ENCODE measurements around the gene BRAT1.

GRCh38 chr7:2551418-2551817 lies 3.9 kb downstream of the BRAT1 start:
- TF ChIP-seq CTCF (IDR thresholded peaks at IDR 0.05; ENCODE audit: low read depth, low read length, poor library complexity, severe bottlenecking) (no peak), EZH2phosphoT487 (IDR thresholded peaks at IDR 0.05; ENCODE audit: borderline replicate concordance, low read length) (no peak)

All from DOHH2 (cell line).